SK-N-SH (cell line): ENCODE data around the gene COL23A1. TPM values are rescaled to one million over a fixed set of nuclear protein-coding genes. Genes with fewer than 3 reads are reported as not detected.
A peak's percentile ranks its signal among the peaks of the same experiment; 100 is the strongest.

Source experiments
- CTCF ChIA-PET: fragments of 300-600, 350-600 bp; formaldehyde crosslinking; extraction: SDS; loops from one replicate; lab custom pipeline; 2021; lab: Yijun Ruan, JAX
- POLR2A ChIA-PET: fragments of 350-600 bp; sonication (Branson Sonifier 250); formaldehyde crosslinking; extraction: SDS; loops from one replicate; lab custom pipeline; 2020; ENCODE audit warnings: antibody characterized with exemption, inconsistent platforms; lab: Yijun Ruan, JAX
- DNase-seq: peaks from one replicate; pipeline ENCODE4 v3.0.0; 2012
- H2AFZ ChIP-seq: fragments of 200-600 bp; sonication (generic); 2 replicates; pipeline ENCODE4 v1.8.1; 2016; ENCODE audit warnings: antibody characterized with exemption, mild to moderate bottlenecking, low read depth
- H3F3A ChIP-seq: fragments of 200-600 bp; sonication (generic); replicated peaks from 2 replicates; pipeline ENCODE3; 2016; ENCODE audit warnings: antibody characterized with exemption, mild to moderate bottlenecking; ENCODE audit not compliant: insufficient read depth
- H3K27ac ChIP-seq, 2 experiments: fragments of 200-500 bp in 1 of 2; fragments of 200-600 bp in 1 of 2; sonication (Bioruptor generic) in 1 of 2; sonication (generic), shearing (Covaris generic) in 1 of 2; 2 replicates each; pipeline versions ENCODE4 v1.5.1 to v1.6.1; 2014 to 2016; ENCODE audit warnings: low read depth in 2 of 2, inconsistent platforms in 1 of 2, low read length in 1 of 2, mild to moderate bottlenecking in 1 of 2, mixed read lengths in 1 of 2
- H3K27me3 ChIP-seq: fragments of 200-600 bp; sonication (generic), shearing (Covaris generic); 2 replicates; pipeline ENCODE4 v1.6.1; 2016; ENCODE audit warnings: mixed run types; ENCODE audit not compliant: insufficient read depth
- H3K36me3 ChIP-seq, 2 experiments: fragments of 200-500 bp in 1 of 2; fragments of 200-600 bp in 1 of 2; sonication (Bioruptor generic) in 1 of 2; sonication (generic) in 1 of 2; replicated peaks in 1 of 2; 2 replicates each; pipeline versions ENCODE3 to v1.5.1; 2014 to 2016; ENCODE audit warnings: low read length in 1 of 2, mild to moderate bottlenecking in 1 of 2; ENCODE audit not compliant: insufficient read depth in 2 of 2, control insufficient read depth in 1 of 2
- H3K4me1 ChIP-seq, 2 experiments: fragments of 200-500 bp in 1 of 2; fragments of 200-600 bp in 1 of 2; sonication (Bioruptor generic) in 1 of 2; sonication (generic), shearing (Covaris generic) in 1 of 2; 2 replicates each; pipeline versions ENCODE4 v1.5.1 to v1.6.1; 2014 to 2016; ENCODE audit warnings: low read depth in 1 of 2, low read length in 1 of 2, mixed run types in 1 of 2; ENCODE audit not compliant: insufficient read depth in 2 of 2, control insufficient read depth in 1 of 2
- H3K4me2 ChIP-seq: fragments of 200-600 bp; sonication (generic), shearing (Covaris generic); 2 replicates; pipeline ENCODE4 v1.6.1; 2017; ENCODE audit warnings: mixed run types
- H3K4me3 ChIP-seq, 2 experiments: fragments of 200-500 bp in 1 of 2; fragments of 200-600 bp in 1 of 2; sonication (Bioruptor generic) in 1 of 2; sonication (generic), shearing (Covaris generic) in 1 of 2; 2 replicates each; pipeline versions ENCODE4 v1.5.1 to v1.8.1; 2014 to 2016; ENCODE audit warnings: low read depth in 2 of 2, inconsistent platforms in 1 of 2, low read length in 1 of 2, mild to moderate bottlenecking in 1 of 2, mixed read lengths in 1 of 2, moderate library complexity in 1 of 2
- H3K79me2 ChIP-seq: fragments of 200-600 bp; sonication (generic); 2 replicates; pipeline ENCODE4 v1.8.1; 2017; ENCODE audit warnings: mild to moderate bottlenecking; ENCODE audit not compliant: insufficient read depth
- H3K9ac ChIP-seq: fragments of 200-600 bp; sonication (generic); 2 replicates; pipeline ENCODE4 v1.6.1; 2017; ENCODE audit warnings: mixed run types
- H3K9me2 ChIP-seq: fragments of 200-600 bp; sonication (generic); 2 replicates; pipeline ENCODE4 v1.6.1; 2017; ENCODE audit warnings: mixed run types
- H3K9me3 ChIP-seq: fragments of 200-600 bp; sonication (generic); 2 replicates; pipeline ENCODE4 v1.6.1; 2017; ENCODE audit warnings: mixed run types, mild to moderate bottlenecking, moderate library complexity
- H4K20me1 ChIP-seq: fragments of 200-600 bp; sonication (generic); 2 replicates; pipeline ENCODE4 v1.6.1; 2017; ENCODE audit warnings: mild to moderate bottlenecking, mixed run types; ENCODE audit not compliant: insufficient read depth
- CHD2 ChIP-seq: fragments of 150-350 bp; IDR thresholded peaks from 2 replicates; pipeline ENCODE4 v1.6.1; 2018; ENCODE audit warnings: low read length; ENCODE audit not compliant: partially characterized antibody
- ELF1 ChIP-seq: IDR thresholded peaks from 2 replicates; pipeline ENCODE4 v1.4.0; 2012
- EP300 ChIP-seq, 2 experiments: IDR thresholded peaks; 2 replicates each; pipeline versions ENCODE4 v1.4.0 to v1.6.1; 2012; ENCODE audit warnings: borderline replicate concordance in 1 of 2, low read depth in 1 of 2, low read length in 1 of 2
- EZH2phosphoT487 ChIP-seq: fragments of 200-600 bp; sonication (generic); IDR thresholded peaks from 2 replicates; pipeline ENCODE4 v1.6.1; 2017; ENCODE audit warnings: low read depth, mixed run types, mild to moderate bottlenecking, antibody characterized with exemption, moderate library complexity, borderline replicate concordance
- FOXM1 ChIP-seq: IDR thresholded peaks from 2 replicates; pipeline ENCODE4 v1.4.0; 2012; ENCODE audit warnings: low read depth, mild to moderate bottlenecking
- GABPA ChIP-seq: IDR thresholded peaks from 2 replicates; pipeline ENCODE4 v1.4.0; 2012; ENCODE audit warnings: low read depth, mild to moderate bottlenecking
- MAX ChIP-seq: IDR thresholded peaks from 2 replicates; pipeline ENCODE4 v1.4.0; 2012; ENCODE audit warnings: low read depth
- MXI1 ChIP-seq: IDR thresholded peaks from 2 replicates; pipeline ENCODE4 v1.6.1; 2012; ENCODE audit warnings: mild to moderate bottlenecking, low read depth, low read length, improper control_type of control experiment
- NRF1 ChIP-seq: IDR thresholded peaks from 2 replicates; pipeline ENCODE4 v1.6.1; 2012; ENCODE audit warnings: low read depth, mild to moderate bottlenecking, low read length
- POLR2AphosphoS5 ChIP-seq: IDR thresholded peaks from 2 replicates; pipeline ENCODE4 v1.6.1; 2012; ENCODE audit warnings: low read depth, low read length
- RAD21 ChIP-seq: IDR thresholded peaks from 2 replicates; pipeline ENCODE4 v1.6.1; 2012; ENCODE audit warnings: mild to moderate bottlenecking, low read length
- RCOR1 ChIP-seq: fragments of 150-350 bp; IDR thresholded peaks from 2 replicates; pipeline ENCODE4 v1.6.1; 2017; ENCODE audit warnings: antibody characterized with exemption, low read length
- RFX5 ChIP-seq: IDR thresholded peaks from 2 replicates; pipeline ENCODE4 v1.6.1; 2012; ENCODE audit warnings: mild to moderate bottlenecking, improper control_type of control experiment, low read length
- RXRA ChIP-seq: IDR thresholded peaks from 2 replicates; pipeline ENCODE4 v1.4.0; 2012; ENCODE audit warnings: low read depth, mild to moderate bottlenecking, borderline replicate concordance
- SIN3A ChIP-seq: IDR thresholded peaks from 2 replicates; pipeline ENCODE4 v1.6.1; 2012; ENCODE audit warnings: low read depth, mild to moderate bottlenecking, low read length, moderate library complexity, borderline replicate concordance
- SMC3 ChIP-seq: IDR thresholded peaks from 2 replicates; pipeline ENCODE4 v1.6.1; 2012; ENCODE audit warnings: low read depth, low read length, improper control_type of control experiment
- TAF1 ChIP-seq: IDR thresholded peaks from 2 replicates; pipeline ENCODE4 v1.6.1; 2012; ENCODE audit warnings: low read depth, mild to moderate bottlenecking, low read length, moderate library complexity, borderline replicate concordance
- TCF12 ChIP-seq: IDR thresholded peaks from 2 replicates; pipeline ENCODE4 v1.4.0; 2012
- WGBS: methylation state at CpG from one replicate; pipeline ENCODE4 v1.1.6; 2017; ENCODE audit warnings: low lambda C conversion rate; 5-methylcytosine and 5-hydroxymethylcytosine counted together
- polyA plus RNA-seq, 3 experiments: library from polyadenylated mRNA; depleted of rRNA; stranded (reverse); fragments of >200 nt; gene quantifications; 2 replicates each; pipeline ENCODE4 v1.2.3, GENCODE V29; 2012
- TF ChIP-seq, protein P1 (sequence below): fragments of 200-600 bp; sonication (generic); IDR thresholded peaks from 2 replicates; pipeline ENCODE4 v1.6.1; 2017; ENCODE audit warnings: antibody characterized with exemption, mild to moderate bottlenecking, moderate library complexity
- TF ChIP-seq, protein P2 (sequence below): IDR thresholded peaks from 2 replicates; pipeline ENCODE4; 2012
- TF ChIP-seq, protein P3 (sequence below): IDR thresholded peaks from 2 replicates; pipeline ENCODE4 v1.4.0; 2012; ENCODE audit warnings: low read depth, borderline replicate concordance

The COL23A1 gene
- polyA plus RNA-seq, 1 of the 3 experiments (the other 2 are of a cell fraction), result 0.10 TPM

DNA sequence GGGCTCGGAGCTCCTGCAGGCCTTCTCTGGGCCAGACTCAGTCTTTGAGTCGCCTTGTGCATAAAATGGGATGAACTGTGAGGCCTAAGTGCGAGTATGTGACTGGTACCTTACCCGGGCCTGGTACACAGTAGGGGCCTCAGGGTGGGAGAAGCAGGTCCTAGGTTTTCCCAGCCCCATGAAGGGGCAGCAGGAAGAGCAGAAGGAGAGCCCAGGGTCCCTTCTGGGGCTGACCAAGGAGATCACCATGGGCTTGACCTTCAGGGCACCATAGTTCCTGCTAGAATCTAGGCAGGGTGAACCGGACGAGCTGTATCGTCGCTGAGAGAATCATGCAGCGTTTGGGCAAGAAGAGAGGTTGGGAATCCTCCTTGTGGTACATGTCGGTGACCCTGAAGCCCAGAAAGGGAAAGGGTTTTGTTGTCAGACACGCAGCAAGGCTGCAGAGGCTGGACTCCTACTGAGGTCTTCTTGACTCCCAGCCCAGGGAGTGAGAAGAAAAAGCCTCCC is 357.2 kb downstream of the COL23A1 start:
- Histone ChIP-seq H2AFZ (peak overlapping the region; percentile 93), H3K9me3 (no peaks in the 10 kb centered on the region), H3K4me1 (peaks cover 11 to 39% of the 10 kb centered on the region in 2 experiments; a peak in 2 of 4 replicates), H3K79me2 (peaks cover 28% of the 10 kb centered on the region), H3K36me3 (peaks cover 7 to 17% of the 10 kb centered on the region in 2 experiments), H3K27me3 (no peaks in the 10 kb centered on the region), H3F3A (peaks cover 11% of the 10 kb centered on the region), H3K9ac (peak overlapping the region; percentile 83), H3K27ac (peak overlapping the region; percentile 56 to 86), H3K4me2 (peak overlapping the region; percentile 98), H3K9me2 (no peaks in the 10 kb centered on the region), H4K20me1 (no peaks in the 10 kb centered on the region), H3K4me3 (peak overlapping the region; percentile 87)
- TF ChIP-seq TCF12 (no peak), TAF1 (no peak), RCOR1 (no peak), CHD2 (no peak)
- DNase-seq, result no peak
- ChIA-PET CTCF (interaction anchor here (1.0 to 12.2 kb wide), 4 partner anchors 17 to 359 kb away, joined by 3 to 147 read pairs (median 4); partner anchors contain the start of gene COL23A1), POLR2A (interaction anchor here (1.1 to 2.0 kb wide), 4 partner anchors 29 to 1391 kb away, joined by 3 to 9 read pairs (median 5); partner anchors contain the start of genes CLK4, COL23A1, HNRNPAB and HNRNPH1)
- 75% methylated on average over 6 of the region's 11 CpGs for WGBS

DNA sequence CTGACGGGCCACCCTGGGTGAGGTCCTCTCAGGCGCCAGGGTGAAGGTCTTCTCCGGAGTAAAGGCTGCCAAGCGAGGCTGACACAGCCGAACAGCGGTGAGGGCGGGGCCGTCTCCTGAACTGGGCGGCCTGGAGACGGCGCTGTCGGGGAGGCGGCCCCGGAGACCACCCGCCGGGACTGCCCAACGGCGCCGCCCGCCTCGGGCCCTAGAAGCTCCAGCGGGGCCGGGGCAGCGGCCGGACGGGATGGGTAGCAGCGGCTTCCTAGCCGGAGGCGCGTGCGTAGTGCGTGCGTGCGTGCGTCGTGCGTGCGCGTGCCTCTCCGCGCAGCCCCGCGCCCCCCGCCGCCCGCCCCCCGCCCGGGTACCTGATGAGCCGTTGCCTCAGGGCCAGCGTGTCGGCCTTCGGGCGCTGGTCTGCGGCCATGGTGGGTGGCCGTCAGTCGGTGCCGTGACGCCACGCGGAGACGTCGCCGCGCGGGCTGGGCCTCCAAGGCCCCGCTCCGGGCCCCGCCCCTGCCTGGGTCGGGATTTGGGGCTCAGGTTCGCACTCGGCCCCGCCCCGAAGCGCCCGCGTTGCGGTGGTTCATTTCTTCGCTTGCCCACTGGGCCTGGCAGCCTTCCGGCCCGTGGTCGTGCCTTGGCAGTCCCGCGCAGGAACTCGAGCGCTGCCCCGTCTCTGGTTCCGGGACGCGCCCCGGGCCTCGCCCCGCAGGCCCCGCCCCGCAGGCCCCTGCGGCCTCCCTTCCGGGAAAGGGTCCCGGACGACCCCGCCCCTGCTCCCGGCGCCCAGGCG is 357.9 kb downstream of the COL23A1 start, which contains the start of gene PHYKPL:
TSS of gene PHYKPL (minus strand) at position 679 of the 796 bp plus-strand sequence. CDS start at position 427, 252 bp downstream.
- H3K4me2 ChIP-seq, result peak within 1 kb of the TSS; percentile 98
- POLR2A ChIA-PET, result interaction anchor here (0.6 to 2.0 kb wide), 7 partner anchors 9 to 1391 kb away, joined by 3 to 9 read pairs (median 3); partner anchors contain the start of genes CLK4, COL23A1, HNRNPAB and HNRNPH1
- H3K36me3 ChIP-seq, result peaks cover 7 to 24% of the 10 kb centered on the region in 2 experiments
- peak; percentile 91 for DNase-seq
- TF ChIP-seq SMC3 (no peak), SIN3A (no peak), RXRA (no peak), ELF1 (peak; percentile 59), GABPA (peak; percentile 58), FOXM1 (no peak), EZH2phosphoT487 (no peak), TAF1 (peak; percentile 69; the same call in 1 of the 2 replicates), POLR2AphosphoS5 (0 out of 2 replicates have a peak, but pooled peaks have one; percentile 11), RFX5 (no peak), MAX (peak; percentile 62), RAD21 (no peak), NRF1 (peak; percentile 53), MXI1 (peak; percentile 14; the same call in 1 of the 2 replicates), EP300 (IDR thresholded peaks at IDR 0.05; ENCODE audit: borderline replicate concordance in 1 of 2, low read depth in 1 of 2, low read length in 1 of 2) (no peak)
- TF ChIP-seq, protein P1, sequence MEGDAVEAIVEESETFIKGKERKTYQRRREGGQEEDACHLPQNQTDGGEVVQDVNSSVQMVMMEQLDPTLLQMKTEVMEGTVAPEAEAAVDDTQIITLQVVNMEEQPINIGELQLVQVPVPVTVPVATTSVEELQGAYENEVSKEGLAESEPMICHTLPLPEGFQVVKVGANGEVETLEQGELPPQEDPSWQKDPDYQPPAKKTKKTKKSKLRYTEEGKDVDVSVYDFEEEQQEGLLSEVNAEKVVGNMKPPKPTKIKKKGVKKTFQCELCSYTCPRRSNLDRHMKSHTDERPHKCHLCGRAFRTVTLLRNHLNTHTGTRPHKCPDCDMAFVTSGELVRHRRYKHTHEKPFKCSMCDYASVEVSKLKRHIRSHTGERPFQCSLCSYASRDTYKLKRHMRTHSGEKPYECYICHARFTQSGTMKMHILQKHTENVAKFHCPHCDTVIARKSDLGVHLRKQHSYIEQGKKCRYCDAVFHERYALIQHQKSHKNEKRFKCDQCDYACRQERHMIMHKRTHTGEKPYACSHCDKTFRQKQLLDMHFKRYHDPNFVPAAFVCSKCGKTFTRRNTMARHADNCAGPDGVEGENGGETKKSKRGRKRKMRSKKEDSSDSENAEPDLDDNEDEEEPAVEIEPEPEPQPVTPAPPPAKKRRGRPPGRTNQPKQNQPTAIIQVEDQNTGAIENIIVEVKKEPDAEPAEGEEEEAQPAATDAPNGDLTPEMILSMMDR, result peak; percentile 27
- TF ChIP-seq, protein P2, sequence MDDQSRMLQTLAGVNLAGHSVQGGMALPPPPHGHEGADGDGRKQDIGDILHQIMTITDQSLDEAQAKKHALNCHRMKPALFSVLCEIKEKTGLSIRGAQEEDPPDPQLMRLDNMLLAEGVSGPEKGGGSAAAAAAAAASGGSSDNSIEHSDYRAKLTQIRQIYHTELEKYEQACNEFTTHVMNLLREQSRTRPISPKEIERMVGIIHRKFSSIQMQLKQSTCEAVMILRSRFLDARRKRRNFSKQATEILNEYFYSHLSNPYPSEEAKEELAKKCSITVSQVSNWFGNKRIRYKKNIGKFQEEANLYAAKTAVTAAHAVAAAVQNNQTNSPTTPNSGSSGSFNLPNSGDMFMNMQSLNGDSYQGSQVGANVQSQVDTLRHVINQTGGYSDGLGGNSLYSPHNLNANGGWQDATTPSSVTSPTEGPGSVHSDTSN, result no peak
- TF ChIP-seq, protein P3, sequence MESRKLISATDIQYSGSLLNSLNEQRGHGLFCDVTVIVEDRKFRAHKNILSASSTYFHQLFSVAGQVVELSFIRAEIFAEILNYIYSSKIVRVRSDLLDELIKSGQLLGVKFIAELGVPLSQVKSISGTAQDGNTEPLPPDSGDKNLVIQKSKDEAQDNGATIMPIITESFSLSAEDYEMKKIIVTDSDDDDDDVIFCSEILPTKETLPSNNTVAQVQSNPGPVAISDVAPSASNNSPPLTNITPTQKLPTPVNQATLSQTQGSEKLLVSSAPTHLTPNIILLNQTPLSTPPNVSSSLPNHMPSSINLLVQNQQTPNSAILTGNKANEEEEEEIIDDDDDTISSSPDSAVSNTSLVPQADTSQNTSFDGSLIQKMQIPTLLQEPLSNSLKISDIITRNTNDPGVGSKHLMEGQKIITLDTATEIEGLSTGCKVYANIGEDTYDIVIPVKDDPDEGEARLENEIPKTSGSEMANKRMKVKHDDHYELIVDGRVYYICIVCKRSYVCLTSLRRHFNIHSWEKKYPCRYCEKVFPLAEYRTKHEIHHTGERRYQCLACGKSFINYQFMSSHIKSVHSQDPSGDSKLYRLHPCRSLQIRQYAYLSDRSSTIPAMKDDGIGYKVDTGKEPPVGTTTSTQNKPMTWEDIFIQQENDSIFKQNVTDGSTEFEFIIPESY, result no peak
- peaks cover 28% of the 10 kb centered on the region for H3K79me2 ChIP-seq
- H2AFZ ChIP-seq, result peak within 1 kb of the TSS; percentile 93
- CTCF ChIA-PET, result interaction anchor here (1.0 to 12.2 kb wide), 5 partner anchors 11 to 360 kb away, joined by 3 to 147 read pairs (median 4); partner anchors contain the start of gene COL23A1
- H3K27ac ChIP-seq, result peak within 1 kb of the TSS; percentile 56 to 86
- WGBS, result under 1% methylated on average over 23 of the region's 102 CpGs
- H3K9me2 ChIP-seq, result no peaks in the 10 kb centered on the region
- H3K4me3 ChIP-seq, result peak within 1 kb of the TSS; percentile 87
- no peaks in the 10 kb centered on the region for H3K9me3 ChIP-seq
- peak within 1 kb of the TSS; percentile 83 for H3K9ac ChIP-seq
- H3K4me1 ChIP-seq, result peaks cover 11 to 33% of the 10 kb centered on the region in 2 experiments; a peak in 2 of 4 replicates
- H3F3A ChIP-seq, result peaks cover 11% of the 10 kb centered on the region
- H4K20me1 ChIP-seq, result no peaks in the 10 kb centered on the region
- no peaks in the 10 kb centered on the region for H3K27me3 ChIP-seq
